Tibial artery (tissue), 4 donors: ENCODE results near the gene FBXO48.

Experiments used
- DNase-seq, 2 donors: peaks; one replicate each; pipeline ENCODE4 v3.0.0-alpha.2; 2019
- H3K27ac ChIP-seq, 2 donors: fragments of 200-600 bp; sonication (generic) in 1 of 2; 1 replicate in 1 of 2; 2 replicates in 1 of 2; pipeline ENCODE4 v1.5.1; 2018 to 2019; ENCODE audit warnings: mild to moderate bottlenecking in 1 of 2
- H3K27me3 ChIP-seq, 2 donors: fragments of 200-600 bp; sonication (generic) in 1 of 2; one replicate each; pipeline versions ENCODE4 v1.5.1 to v1.6.0; 2016 to 2019
- H3K36me3 ChIP-seq, 3 donors: fragments of 200-600 bp; sonication (generic) in 2 of 3; one replicate each; pipeline ENCODE4 v1.5.1; 2016 to 2019; ENCODE audit warnings: mild to moderate bottlenecking in 2 of 3
- H3K4me1 ChIP-seq, 4 donors: fragments of 200-600 bp; sonication (generic) in 2 of 4; 1 replicate in 3 of 4; 2 replicates in 1 of 4; pipeline ENCODE4 v1.5.1; 2016 to 2019
- H3K4me3 ChIP-seq, 2 donors: fragments of 200-600 bp; sonication (generic) in 1 of 2; 1 replicate in 1 of 2; 2 replicates in 1 of 2; pipeline ENCODE4 v1.5.1; 2018 to 2019; ENCODE audit warnings: mild to moderate bottlenecking in 2 of 2
- H3K9me3 ChIP-seq, 3 donors: fragments of 200-600 bp; sonication (generic) in 1 of 3; one replicate each; pipeline ENCODE4 v1.5.1; 2016 to 2019
- intact Hi-C: fragments of 100-400 bp; cut with DNase I; formaldehyde crosslinking; loops from one replicate; pipeline ENCODE4 v1.15.0; 2023; ENCODE audit warnings: low total_unique reads
- TF ChIP-seq, protein P1 (sequence below), 2 experiments: fragments of 200-600 bp in 1 of 2; fragments of 450-650 bp in 1 of 2; IDR thresholded peaks; one replicate each; pipeline ENCODE4 v1.5.1; 2017 to 2019; ENCODE audit warnings: antibody characterized with exemption in 2 of 2, mild to moderate bottlenecking in 1 of 2, moderate library complexity in 1 of 2

Gene FBXO48

DNA sequence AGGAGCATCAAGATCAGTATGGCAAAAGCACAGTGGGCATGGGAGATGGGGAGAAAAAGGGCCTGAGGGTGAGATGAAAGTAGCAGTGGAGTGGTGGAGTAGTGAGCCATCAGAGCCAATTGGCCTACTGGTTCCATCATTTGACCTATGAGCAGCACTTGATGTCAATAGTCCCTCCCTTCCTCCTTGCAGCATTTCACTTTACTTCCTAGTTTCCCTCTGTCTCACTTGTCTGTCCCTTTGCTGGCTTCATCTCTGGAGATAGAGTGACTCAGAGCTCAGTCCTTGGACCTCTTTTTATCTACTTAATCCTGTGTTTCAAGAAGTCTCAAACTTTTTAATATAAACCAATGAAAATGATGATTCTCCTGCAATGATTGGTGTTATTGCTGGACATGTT, 32.1 kb downstream of the FBXO48 start:
- no peaks in the 10 kb centered on the region for H3K36me3 ChIP-seq
- TF ChIP-seq, protein P1, sequence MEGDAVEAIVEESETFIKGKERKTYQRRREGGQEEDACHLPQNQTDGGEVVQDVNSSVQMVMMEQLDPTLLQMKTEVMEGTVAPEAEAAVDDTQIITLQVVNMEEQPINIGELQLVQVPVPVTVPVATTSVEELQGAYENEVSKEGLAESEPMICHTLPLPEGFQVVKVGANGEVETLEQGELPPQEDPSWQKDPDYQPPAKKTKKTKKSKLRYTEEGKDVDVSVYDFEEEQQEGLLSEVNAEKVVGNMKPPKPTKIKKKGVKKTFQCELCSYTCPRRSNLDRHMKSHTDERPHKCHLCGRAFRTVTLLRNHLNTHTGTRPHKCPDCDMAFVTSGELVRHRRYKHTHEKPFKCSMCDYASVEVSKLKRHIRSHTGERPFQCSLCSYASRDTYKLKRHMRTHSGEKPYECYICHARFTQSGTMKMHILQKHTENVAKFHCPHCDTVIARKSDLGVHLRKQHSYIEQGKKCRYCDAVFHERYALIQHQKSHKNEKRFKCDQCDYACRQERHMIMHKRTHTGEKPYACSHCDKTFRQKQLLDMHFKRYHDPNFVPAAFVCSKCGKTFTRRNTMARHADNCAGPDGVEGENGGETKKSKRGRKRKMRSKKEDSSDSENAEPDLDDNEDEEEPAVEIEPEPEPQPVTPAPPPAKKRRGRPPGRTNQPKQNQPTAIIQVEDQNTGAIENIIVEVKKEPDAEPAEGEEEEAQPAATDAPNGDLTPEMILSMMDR (IDR thresholded peaks at IDR 0.05), result no peak
- no peak overlapping the region for H3K4me3 ChIP-seq
- intact Hi-C loops, result no loop called here
- no peak for DNase-seq
- no peaks in the 10 kb centered on the region for H3K9me3 ChIP-seq
- no peaks in the 10 kb centered on the region for H3K27me3 ChIP-seq
- H3K27ac ChIP-seq, result peak overlapping the region; percentile 69 to 83
- H3K4me1 ChIP-seq, result peaks cover 0 to 45% (median 20%) of the 10 kb centered on the region in 4 donors

DNA sequence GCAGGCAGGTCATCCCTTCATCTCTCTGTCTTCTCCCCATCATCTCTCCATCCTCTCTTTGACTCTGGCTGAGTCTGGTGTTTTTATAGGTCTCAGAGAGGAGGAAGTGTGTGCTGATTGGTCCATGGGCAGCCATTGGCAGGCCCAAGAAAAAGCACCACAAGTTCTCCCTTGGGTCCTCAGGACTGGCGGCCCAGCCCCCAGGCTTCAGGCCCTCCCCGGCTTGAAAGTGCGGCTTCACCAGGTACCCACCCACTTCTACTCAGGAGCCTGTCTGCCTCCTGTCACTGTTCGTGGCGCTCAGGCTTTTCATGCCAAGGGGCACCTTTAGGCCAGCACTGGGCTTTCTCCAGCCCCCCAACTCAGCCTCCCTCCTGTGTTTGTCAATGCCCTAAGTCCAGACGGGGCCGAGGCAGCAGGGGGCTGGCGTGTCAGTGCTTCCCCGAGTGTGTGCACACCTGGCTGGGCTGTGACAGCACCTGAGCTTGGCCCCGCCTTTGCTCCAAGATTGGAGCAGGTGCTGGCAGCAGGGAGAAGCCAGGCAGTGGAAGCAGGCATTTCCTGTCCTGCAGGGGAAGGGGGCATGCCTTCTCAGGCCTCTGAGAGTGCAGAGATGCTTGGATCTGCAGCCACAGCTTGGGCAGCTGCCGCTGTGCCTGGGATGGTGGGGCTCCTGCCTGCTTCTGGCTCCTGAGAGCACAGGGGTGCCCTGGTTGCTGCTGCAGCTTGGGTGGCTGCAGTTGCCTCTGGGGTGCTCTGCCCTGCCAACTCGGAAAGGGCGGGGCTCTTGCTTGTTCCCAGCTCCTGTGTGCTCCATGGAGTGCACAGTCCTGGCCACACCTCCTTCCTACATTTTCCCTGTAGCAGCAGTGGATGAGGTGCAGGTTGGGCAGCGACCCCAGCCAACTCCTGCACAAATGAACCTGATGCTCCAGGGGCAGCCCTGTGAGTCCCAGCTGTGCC, 34.1 kb downstream of the FBXO48 start:
- Histone ChIP-seq H3K27ac (no peak overlapping the region), H3K4me1 (peaks cover 0 to 42% (median 17%) of the 10 kb centered on the region in 4 donors), H3K27me3 (no peaks in the 10 kb centered on the region), H3K9me3 (no peaks in the 10 kb centered on the region), H3K4me3 (no peak overlapping the region), H3K36me3 (no peaks in the 10 kb centered on the region)
- TF ChIP-seq, protein P1 (IDR thresholded peaks at IDR 0.05), result no peak
- intact Hi-C loops, result no loop called here
- no peak for DNase-seq

DNA sequence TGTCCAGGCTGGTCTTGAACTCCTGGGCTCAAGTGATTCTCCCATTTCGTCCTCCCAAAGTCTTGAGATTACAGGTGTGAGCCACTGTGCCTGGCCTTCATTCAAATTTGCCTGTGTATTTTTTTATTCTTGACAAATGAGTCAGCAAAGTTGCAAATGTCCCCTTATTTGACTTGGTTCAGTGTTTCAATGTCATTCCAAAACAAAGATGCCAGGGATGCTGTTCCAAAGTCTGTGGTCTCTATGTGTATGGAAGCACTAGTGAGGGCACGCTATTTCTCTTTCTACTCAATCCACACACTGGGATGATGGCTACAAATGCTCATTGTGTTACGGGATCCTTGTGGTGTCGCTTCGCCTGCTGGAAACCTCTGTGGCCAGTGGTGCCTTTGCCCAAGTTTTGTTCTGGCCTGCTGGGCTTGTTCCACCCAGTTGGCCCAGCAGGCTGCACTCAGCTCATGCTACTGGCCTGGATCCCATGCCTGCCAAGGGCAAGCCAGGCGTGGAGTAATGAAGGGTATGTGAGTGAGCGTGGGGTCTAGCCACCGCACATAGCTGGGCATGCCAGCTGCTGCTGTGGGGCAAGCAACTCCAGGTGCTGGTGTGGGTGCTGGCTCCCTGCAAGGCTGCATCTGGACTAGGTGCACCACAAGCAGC, 35.6 kb downstream of the FBXO48 start:
- H3K27ac ChIP-seq, result no peak overlapping the region
- no peaks in the 10 kb centered on the region for H3K36me3 ChIP-seq
- H3K27me3 ChIP-seq, result no peaks in the 10 kb centered on the region
- no peaks in the 10 kb centered on the region for H3K9me3 ChIP-seq
- H3K4me1 ChIP-seq, result peaks cover 0 to 40% (median 11%) of the 10 kb centered on the region in 4 donors
- DNase-seq, result no peak
- intact Hi-C loops, result no loop called here
- no peak overlapping the region for H3K4me3 ChIP-seq
- TF ChIP-seq, protein P1 (IDR thresholded peaks at IDR 0.05), result no peak

DNA sequence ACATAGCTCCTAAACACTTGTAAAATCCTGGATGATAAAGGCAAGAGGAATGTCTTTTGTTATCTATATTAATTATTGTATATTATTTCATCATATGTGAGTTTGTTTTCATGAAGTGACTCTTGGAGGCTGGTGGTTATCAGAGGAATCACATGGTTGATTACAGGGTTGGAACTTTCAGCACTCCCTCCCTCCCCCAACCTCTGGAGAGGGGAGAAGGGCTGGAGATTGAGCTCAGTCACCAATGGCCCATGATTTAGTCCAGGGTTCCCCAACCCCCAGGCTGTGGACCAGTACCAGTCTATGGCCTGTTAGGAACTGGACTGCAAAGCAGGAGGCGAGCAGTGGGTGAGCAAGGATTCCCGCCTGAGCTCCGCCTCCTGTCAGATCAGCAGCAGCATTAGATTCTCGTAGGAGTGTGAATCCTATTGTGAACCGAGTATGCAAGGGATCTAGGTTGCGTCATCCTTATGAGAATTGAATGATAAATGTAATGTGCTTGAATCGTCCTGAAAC, 37.7 kb downstream of the FBXO48 start:
- H3K27me3 ChIP-seq, result no peaks in the 10 kb centered on the region
- intact Hi-C loops, result no loop called here

DNA sequence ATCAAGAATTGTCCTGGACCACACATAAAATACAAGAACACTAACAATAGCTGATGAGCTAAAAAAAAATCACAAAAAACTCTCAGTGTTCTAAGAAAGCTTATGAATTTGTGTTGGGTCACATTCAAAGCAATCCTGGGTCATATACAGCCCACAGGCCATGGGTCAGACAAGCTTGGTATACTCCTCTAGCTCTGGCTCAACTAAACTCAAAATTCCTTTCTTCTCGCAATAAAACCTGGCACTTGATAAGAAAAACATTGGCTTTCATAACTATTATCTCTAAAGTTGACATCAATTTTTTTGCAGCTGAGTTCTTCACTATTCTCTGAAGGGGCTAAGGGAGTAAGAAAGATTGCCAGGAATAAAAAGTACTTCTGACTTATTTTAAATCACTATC, 38.3 kb downstream of the FBXO48 start:
- Histone ChIP-seq H3K27ac (no peak overlapping the region), H3K4me3 (no peak overlapping the region), H3K36me3 (no peaks in the 10 kb centered on the region), H3K9me3 (no peaks in the 10 kb centered on the region), H3K27me3 (no peaks in the 10 kb centered on the region), H3K4me1 (peaks cover 0 to 21% (median 2%) of the 10 kb centered on the region in 4 donors)
- TF ChIP-seq, protein P1 (IDR thresholded peaks at IDR 0.05), result no peak
- intact Hi-C loops, result no loop called here
- DNase-seq, result no peak

More for the DNA sequence above, 37.7 kb downstream of the FBXO48 start:
- no peak overlapping the region for H3K27ac ChIP-seq
- no peaks in the 10 kb centered on the region for H3K36me3 ChIP-seq
- H3K9me3 ChIP-seq, result no peaks in the 10 kb centered on the region
- DNase-seq, result no peak
- no peak overlapping the region for H3K4me3 ChIP-seq
- H3K4me1 ChIP-seq, result peaks cover 0 to 21% (median 2%) of the 10 kb centered on the region in 4 donors
- TF ChIP-seq, protein P1 (IDR thresholded peaks at IDR 0.05), result no peak
